OCI-LY7 (cell line): ENCODE data around the gene SSNA1.

Experiments used
- EZH2phosphoT487 ChIP-seq: fragments of 200-600 bp; sonication (generic); IDR thresholded peaks from 2 replicates; pipeline ENCODE4 v1.6.1; 2018; ENCODE audit warnings: low read depth, borderline replicate concordance, mild to moderate bottlenecking, mixed run types, antibody characterized with exemption, low read length, moderate library complexity, mixed read lengths
- TF ChIP-seq, protein P1 (sequence below): fragments of 200-600 bp; sonication (generic); conservative IDR thresholded peaks from 2 replicates; pipeline ENCODE4 v1.5.1; 2014; ENCODE audit warnings: mild to moderate bottlenecking, antibody characterized with exemption, low read length, moderate library complexity, mixed read lengths

DNA sequence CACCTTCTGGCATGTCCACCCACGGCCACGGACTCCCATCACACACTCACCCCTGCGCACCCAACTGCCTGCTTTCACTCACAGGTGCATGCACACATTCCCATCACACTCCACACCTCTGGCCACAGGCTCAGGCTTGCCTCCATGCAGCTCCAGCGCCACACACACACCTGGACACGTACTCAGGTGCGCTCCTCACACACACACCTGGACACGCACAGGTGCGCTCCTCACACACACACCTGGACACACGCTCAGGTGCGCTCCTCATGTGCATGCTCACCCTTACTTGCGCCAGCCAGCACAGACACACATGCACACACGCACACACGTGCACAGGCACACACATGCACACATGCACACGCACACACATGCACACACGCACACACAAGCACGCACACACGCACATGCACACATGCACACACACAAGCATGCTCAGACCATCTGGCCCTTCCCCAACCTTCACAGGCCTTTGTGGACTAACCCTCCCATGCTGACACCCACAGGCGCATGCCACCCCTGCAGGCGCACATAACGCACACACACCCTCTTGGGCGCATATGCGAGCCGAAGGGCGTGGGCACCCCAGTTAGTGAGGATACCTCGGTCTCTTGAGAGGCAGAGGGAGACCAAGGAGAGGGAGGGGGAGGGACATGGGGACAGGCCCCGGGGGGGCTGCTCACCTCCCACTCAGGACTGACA, 41.2 kb upstream of the SSNA1 start:
- TF ChIP-seq, protein P1, sequence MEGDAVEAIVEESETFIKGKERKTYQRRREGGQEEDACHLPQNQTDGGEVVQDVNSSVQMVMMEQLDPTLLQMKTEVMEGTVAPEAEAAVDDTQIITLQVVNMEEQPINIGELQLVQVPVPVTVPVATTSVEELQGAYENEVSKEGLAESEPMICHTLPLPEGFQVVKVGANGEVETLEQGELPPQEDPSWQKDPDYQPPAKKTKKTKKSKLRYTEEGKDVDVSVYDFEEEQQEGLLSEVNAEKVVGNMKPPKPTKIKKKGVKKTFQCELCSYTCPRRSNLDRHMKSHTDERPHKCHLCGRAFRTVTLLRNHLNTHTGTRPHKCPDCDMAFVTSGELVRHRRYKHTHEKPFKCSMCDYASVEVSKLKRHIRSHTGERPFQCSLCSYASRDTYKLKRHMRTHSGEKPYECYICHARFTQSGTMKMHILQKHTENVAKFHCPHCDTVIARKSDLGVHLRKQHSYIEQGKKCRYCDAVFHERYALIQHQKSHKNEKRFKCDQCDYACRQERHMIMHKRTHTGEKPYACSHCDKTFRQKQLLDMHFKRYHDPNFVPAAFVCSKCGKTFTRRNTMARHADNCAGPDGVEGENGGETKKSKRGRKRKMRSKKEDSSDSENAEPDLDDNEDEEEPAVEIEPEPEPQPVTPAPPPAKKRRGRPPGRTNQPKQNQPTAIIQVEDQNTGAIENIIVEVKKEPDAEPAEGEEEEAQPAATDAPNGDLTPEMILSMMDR = no peak
- no peak for TF ChIP-seq EZH2phosphoT487
